Keratinocyte (primary cell): Measurements from ENCODE around the gene LHX4.

Experiments
- EZH2 ChIP-seq: IDR thresholded peaks from one replicate; pipeline ENCODE4 v1.6.1; 2012; ENCODE audit warnings: inconsistent platforms, mild to moderate bottlenecking, low read length, moderate library complexity
- TF ChIP-seq, protein P1 (sequence below), 3 experiments: IDR thresholded peaks in 1 of 3; conservative IDR thresholded peaks in 1 of 3; optimal IDR thresholded peaks in 1 of 3; 2 replicates in 2 of 3; 3 replicates in 1 of 3; pipeline versions ENCODE3 to v1.5.1; 2011; ENCODE audit warnings: low read length in 3 of 3, mild to moderate bottlenecking in 3 of 3, moderate library complexity in 2 of 3, control low read depth in 1 of 3, inconsistent platforms in 1 of 3; ENCODE audit not compliant: insufficient read depth in 2 of 3; ENCODE audit errors: extremely low read depth in 1 of 3

DNA sequence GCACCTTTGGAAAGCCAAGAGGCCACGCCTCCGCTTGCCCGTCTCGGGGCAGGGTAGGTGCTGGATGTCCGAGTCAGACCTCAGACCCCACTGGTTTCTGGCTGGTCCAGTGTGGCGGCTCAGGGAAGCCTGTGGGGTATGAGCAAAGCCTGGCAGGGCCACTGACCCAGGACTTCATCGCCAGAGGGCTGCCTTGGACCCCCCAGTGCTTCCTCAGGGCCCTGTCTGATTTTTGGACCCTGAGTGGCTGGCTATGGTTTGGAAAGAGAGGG lies 20.4 kb downstream of the LHX4 start:
- TF ChIP-seq, protein P1, sequence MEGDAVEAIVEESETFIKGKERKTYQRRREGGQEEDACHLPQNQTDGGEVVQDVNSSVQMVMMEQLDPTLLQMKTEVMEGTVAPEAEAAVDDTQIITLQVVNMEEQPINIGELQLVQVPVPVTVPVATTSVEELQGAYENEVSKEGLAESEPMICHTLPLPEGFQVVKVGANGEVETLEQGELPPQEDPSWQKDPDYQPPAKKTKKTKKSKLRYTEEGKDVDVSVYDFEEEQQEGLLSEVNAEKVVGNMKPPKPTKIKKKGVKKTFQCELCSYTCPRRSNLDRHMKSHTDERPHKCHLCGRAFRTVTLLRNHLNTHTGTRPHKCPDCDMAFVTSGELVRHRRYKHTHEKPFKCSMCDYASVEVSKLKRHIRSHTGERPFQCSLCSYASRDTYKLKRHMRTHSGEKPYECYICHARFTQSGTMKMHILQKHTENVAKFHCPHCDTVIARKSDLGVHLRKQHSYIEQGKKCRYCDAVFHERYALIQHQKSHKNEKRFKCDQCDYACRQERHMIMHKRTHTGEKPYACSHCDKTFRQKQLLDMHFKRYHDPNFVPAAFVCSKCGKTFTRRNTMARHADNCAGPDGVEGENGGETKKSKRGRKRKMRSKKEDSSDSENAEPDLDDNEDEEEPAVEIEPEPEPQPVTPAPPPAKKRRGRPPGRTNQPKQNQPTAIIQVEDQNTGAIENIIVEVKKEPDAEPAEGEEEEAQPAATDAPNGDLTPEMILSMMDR (optimal IDR thresholded peaks at IDR 0.05 in 1 of 3, IDR thresholded peaks at IDR 0.05 in 1 of 3, conservative IDR thresholded peaks at IDR 0.05 in 1 of 3; ENCODE audit: extremely low read depth in 1 of 3, insufficient read depth in 2 of 3, low read length in 3 of 3) = no peak
- no peak for TF ChIP-seq EZH2
